Suprapubic skin (tissue), 4 donors: ENCODE results near the gene SAMD4A.

Experiments
- EP300 ChIP-seq: sonication (generic); formaldehyde crosslinking; IDR thresholded peaks from one replicate; pipeline ENCODE4 v1.6.1; 2017; ENCODE audit warnings: antibody characterized with exemption
- POLR2A ChIP-seq, 2 donors: fragments of 450-650 bp; IDR thresholded peaks; one replicate each; pipeline ENCODE4 v1.6.1; 2017; ENCODE audit warnings: antibody characterized with exemption in 2 of 2, mild to moderate bottlenecking in 2 of 2, moderate library complexity in 2 of 2
- POLR2AphosphoS5 ChIP-seq, 3 donors: sonication (generic); formaldehyde crosslinking; IDR thresholded peaks; one replicate each; pipeline ENCODE4 v1.6.1; 2017; ENCODE audit warnings: antibody characterized with exemption in 3 of 3
- TF ChIP-seq, protein P1 (sequence below), 2 donors: fragments of 200-600 bp in 1 of 2; fragments of 450-650 bp in 1 of 2; sonication (generic) in 1 of 2; IDR thresholded peaks; one replicate each; pipeline ENCODE4 v1.5.1; 2016 to 2019; ENCODE audit warnings: antibody characterized with exemption in 2 of 2, mild to moderate bottlenecking in 1 of 2, moderate library complexity in 1 of 2

DNA sequence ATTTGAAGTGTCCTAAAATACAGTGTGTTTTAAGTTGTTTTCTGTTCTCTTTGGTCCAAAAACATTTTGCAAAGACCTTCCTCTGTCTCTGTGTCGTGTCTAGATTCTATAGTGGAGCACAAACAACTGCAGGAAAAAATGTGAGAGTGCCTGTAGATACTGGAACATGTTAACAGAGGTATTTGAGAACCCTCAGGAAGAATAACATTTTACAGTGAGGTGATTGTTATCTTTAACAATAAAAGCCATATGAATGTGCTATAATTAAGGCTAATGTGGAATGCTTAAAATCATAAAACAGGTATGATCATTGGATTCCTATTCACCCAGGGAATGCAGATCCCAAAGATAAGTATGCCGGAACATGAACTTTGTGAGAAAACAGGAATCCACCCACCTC, 98.0 kb downstream of the SAMD4A start:
- TF ChIP-seq, protein P1, sequence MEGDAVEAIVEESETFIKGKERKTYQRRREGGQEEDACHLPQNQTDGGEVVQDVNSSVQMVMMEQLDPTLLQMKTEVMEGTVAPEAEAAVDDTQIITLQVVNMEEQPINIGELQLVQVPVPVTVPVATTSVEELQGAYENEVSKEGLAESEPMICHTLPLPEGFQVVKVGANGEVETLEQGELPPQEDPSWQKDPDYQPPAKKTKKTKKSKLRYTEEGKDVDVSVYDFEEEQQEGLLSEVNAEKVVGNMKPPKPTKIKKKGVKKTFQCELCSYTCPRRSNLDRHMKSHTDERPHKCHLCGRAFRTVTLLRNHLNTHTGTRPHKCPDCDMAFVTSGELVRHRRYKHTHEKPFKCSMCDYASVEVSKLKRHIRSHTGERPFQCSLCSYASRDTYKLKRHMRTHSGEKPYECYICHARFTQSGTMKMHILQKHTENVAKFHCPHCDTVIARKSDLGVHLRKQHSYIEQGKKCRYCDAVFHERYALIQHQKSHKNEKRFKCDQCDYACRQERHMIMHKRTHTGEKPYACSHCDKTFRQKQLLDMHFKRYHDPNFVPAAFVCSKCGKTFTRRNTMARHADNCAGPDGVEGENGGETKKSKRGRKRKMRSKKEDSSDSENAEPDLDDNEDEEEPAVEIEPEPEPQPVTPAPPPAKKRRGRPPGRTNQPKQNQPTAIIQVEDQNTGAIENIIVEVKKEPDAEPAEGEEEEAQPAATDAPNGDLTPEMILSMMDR (IDR thresholded peaks at IDR 0.05) = no peak
- TF ChIP-seq EP300 (no peak), POLR2A (IDR thresholded peaks at IDR 0.05) (no peak), POLR2AphosphoS5 (IDR thresholded peaks at IDR 0.05) (no peak)
